ENCODE results near the gene CGNL1.

Gene CGNL1

GRCh38 chr15:57486833-57487232, 110.5 kb downstream of the CGNL1 start:
- H3K27ac ChIP-seq (ENCODE audit: insufficient read depth, low read length, poor library complexity, severe bottlenecking): no peak overlapping the region
- no peak for DNase-seq

GRCh38 chr15:57489122-57489521, 112.8 kb downstream of the CGNL1 start:
- Histone ChIP-seq H3K4me1 (ENCODE audit: control insufficient read depth, insufficient read depth, low read length, poor library complexity, severe bottlenecking) (no peaks in the 10 kb centered on the region), H3K9me3 (ENCODE audit: control insufficient read depth, low read length) (no peaks in the 10 kb centered on the region), H3K27me3 (replicated peaks; ENCODE audit: control insufficient read depth, insufficient read depth, low read length, poor library complexity, severe bottlenecking) (no peaks in the 10 kb centered on the region), H3K4me3 (ENCODE audit: insufficient read depth, low read depth, low read length, poor library complexity, severe bottlenecking) (no peak overlapping the region), H3K27ac (ENCODE audit: insufficient read depth, low read length, poor library complexity, severe bottlenecking) (no peak overlapping the region), H3K36me3 (ENCODE audit: control insufficient read depth, insufficient read depth, low read length) (no peaks in the 10 kb centered on the region)
- DNase-seq: no peak

More at GRCh38 chr15:57486833-57487232, 110.5 kb downstream of the CGNL1 start:
- Histone ChIP-seq H3K9me3 (ENCODE audit: control insufficient read depth, low read length) (no peaks in the 10 kb centered on the region), H3K4me3 (ENCODE audit: insufficient read depth, low read depth, low read length, poor library complexity, severe bottlenecking) (no peak overlapping the region), H3K36me3 (ENCODE audit: control insufficient read depth, insufficient read depth, low read length) (no peaks in the 10 kb centered on the region), H3K27me3 (replicated peaks; ENCODE audit: control insufficient read depth, insufficient read depth, low read length, poor library complexity, severe bottlenecking) (no peaks in the 10 kb centered on the region), H3K4me1 (ENCODE audit: control insufficient read depth, insufficient read depth, low read length, poor library complexity, severe bottlenecking) (no peaks in the 10 kb centered on the region)

GRCh38 chr15:57493351-57493750, 117.0 kb downstream of the CGNL1 start:
- Histone ChIP-seq H3K4me1 (ENCODE audit: control insufficient read depth, insufficient read depth, low read length, poor library complexity, severe bottlenecking) (no peaks in the 10 kb centered on the region), H3K9me3 (ENCODE audit: control insufficient read depth, low read length) (no peaks in the 10 kb centered on the region), H3K36me3 (ENCODE audit: control insufficient read depth, insufficient read depth, low read length) (no peaks in the 10 kb centered on the region), H3K4me3 (ENCODE audit: insufficient read depth, low read depth, low read length, poor library complexity, severe bottlenecking) (no peak overlapping the region), H3K27me3 (replicated peaks; ENCODE audit: control insufficient read depth, insufficient read depth, low read length, poor library complexity, severe bottlenecking) (no peaks in the 10 kb centered on the region), H3K27ac (ENCODE audit: insufficient read depth, low read length, poor library complexity, severe bottlenecking) (no peak overlapping the region)
- no peak for DNase-seq

- Histone ChIP-seq H3K27ac (ENCODE audit: insufficient read depth, low read length, poor library complexity, severe bottlenecking) (no peak overlapping the region), H3K36me3 (ENCODE audit: control insufficient read depth, insufficient read depth, low read length) (no peaks in the 10 kb centered on the region)
These were observed 118.3 kb downstream of the CGNL1 start for GRCh38 chr15:57494581-57494980.

GRCh38 chr15:57495041-57495440, 118.7 kb downstream of the CGNL1 start:
- Histone ChIP-seq H3K36me3 (ENCODE audit: control insufficient read depth, insufficient read depth, low read length) (no peaks in the 10 kb centered on the region), H3K27me3 (replicated peaks; ENCODE audit: control insufficient read depth, insufficient read depth, low read length, poor library complexity, severe bottlenecking) (no peaks in the 10 kb centered on the region), H3K9me3 (ENCODE audit: control insufficient read depth, low read length) (no peaks in the 10 kb centered on the region), H3K4me3 (ENCODE audit: insufficient read depth, low read depth, low read length, poor library complexity, severe bottlenecking) (no peak overlapping the region), H3K27ac (ENCODE audit: insufficient read depth, low read length, poor library complexity, severe bottlenecking) (no peak overlapping the region), H3K4me1 (ENCODE audit: control insufficient read depth, insufficient read depth, low read length, poor library complexity, severe bottlenecking) (no peaks in the 10 kb centered on the region)
- DNase-seq: no peak

More at GRCh38 chr15:57494581-57494980, 118.3 kb downstream of the CGNL1 start:
- no peak for DNase-seq
- no peaks in the 10 kb centered on the region for H3K9me3 ChIP-seq (ENCODE audit: control insufficient read depth, low read length)
- H3K4me1 ChIP-seq (ENCODE audit: control insufficient read depth, insufficient read depth, low read length, poor library complexity, severe bottlenecking): no peaks in the 10 kb centered on the region
- no peak overlapping the region for H3K4me3 ChIP-seq (ENCODE audit: insufficient read depth, low read depth, low read length, poor library complexity, severe bottlenecking)
- no peaks in the 10 kb centered on the region for H3K27me3 ChIP-seq (replicated peaks; ENCODE audit: control insufficient read depth, insufficient read depth, low read length, poor library complexity, severe bottlenecking)

- no peak overlapping the region for H3K27ac ChIP-seq (ENCODE audit: insufficient read depth, low read length, poor library complexity, severe bottlenecking)
- DNase-seq: no peak
- H3K4me3 ChIP-seq (ENCODE audit: insufficient read depth, low read depth, low read length, poor library complexity, severe bottlenecking): no peak overlapping the region
- no peaks in the 10 kb centered on the region for H3K27me3 ChIP-seq (replicated peaks; ENCODE audit: control insufficient read depth, insufficient read depth, low read length, poor library complexity, severe bottlenecking)
- H3K36me3 ChIP-seq (ENCODE audit: control insufficient read depth, insufficient read depth, low read length): no peaks in the 10 kb centered on the region
- no peaks in the 10 kb centered on the region for H3K4me1 ChIP-seq (ENCODE audit: control insufficient read depth, insufficient read depth, low read length, poor library complexity, severe bottlenecking)
- H3K9me3 ChIP-seq (ENCODE audit: control insufficient read depth, low read length): no peaks in the 10 kb centered on the region
These were observed 119.4 kb downstream of the CGNL1 start for GRCh38 chr15:57495554-57496165.

- Histone ChIP-seq H3K9me3 (ENCODE audit: control insufficient read depth, low read length) (no peaks in the 10 kb centered on the region), H3K4me3 (ENCODE audit: insufficient read depth, low read depth, low read length, poor library complexity, severe bottlenecking) (no peak overlapping the region), H3K36me3 (ENCODE audit: control insufficient read depth, insufficient read depth, low read length) (no peaks in the 10 kb centered on the region), H3K27ac (ENCODE audit: insufficient read depth, low read length, poor library complexity, severe bottlenecking) (no peak overlapping the region), H3K27me3 (replicated peaks; ENCODE audit: control insufficient read depth, insufficient read depth, low read length, poor library complexity, severe bottlenecking) (no peaks in the 10 kb centered on the region), H3K4me1 (ENCODE audit: control insufficient read depth, insufficient read depth, low read length, poor library complexity, severe bottlenecking) (no peaks in the 10 kb centered on the region)
- DNase-seq: no peak
These were observed 120.3 kb downstream of the CGNL1 start for GRCh38 chr15:57496594-57496945.

- Histone ChIP-seq H3K36me3 (ENCODE audit: control insufficient read depth, insufficient read depth, low read length) (no peaks in the 10 kb centered on the region), H3K27ac (ENCODE audit: insufficient read depth, low read length, poor library complexity, severe bottlenecking) (no peak overlapping the region), H3K27me3 (replicated peaks; ENCODE audit: control insufficient read depth, insufficient read depth, low read length, poor library complexity, severe bottlenecking) (no peaks in the 10 kb centered on the region), H3K4me3 (ENCODE audit: insufficient read depth, low read depth, low read length, poor library complexity, severe bottlenecking) (no peak overlapping the region), H3K4me1 (ENCODE audit: control insufficient read depth, insufficient read depth, low read length, poor library complexity, severe bottlenecking) (no peaks in the 10 kb centered on the region), H3K9me3 (ENCODE audit: control insufficient read depth, low read length) (no peaks in the 10 kb centered on the region)
- no peak for DNase-seq
These were observed 120.9 kb downstream of the CGNL1 start for GRCh38 chr15:57496946-57497869.

- H3K9me3 ChIP-seq (ENCODE audit: control insufficient read depth, low read length): no peaks in the 10 kb centered on the region
- no peak for DNase-seq
- no peaks in the 10 kb centered on the region for H3K4me1 ChIP-seq (ENCODE audit: control insufficient read depth, insufficient read depth, low read length, poor library complexity, severe bottlenecking)
- no peaks in the 10 kb centered on the region for H3K27me3 ChIP-seq (replicated peaks; ENCODE audit: control insufficient read depth, insufficient read depth, low read length, poor library complexity, severe bottlenecking)
- no peak overlapping the region for H3K27ac ChIP-seq (ENCODE audit: insufficient read depth, low read length, poor library complexity, severe bottlenecking)
- no peak overlapping the region for H3K4me3 ChIP-seq (ENCODE audit: insufficient read depth, low read depth, low read length, poor library complexity, severe bottlenecking)
- no peaks in the 10 kb centered on the region for H3K36me3 ChIP-seq (ENCODE audit: control insufficient read depth, insufficient read depth, low read length)
These were observed 124.0 kb downstream of the CGNL1 start for GRCh38 chr15:57500256-57500655.

GRCh38 chr15:57500979-57501576, 124.8 kb downstream of the CGNL1 start:
- Histone ChIP-seq H3K27me3 (replicated peaks; ENCODE audit: control insufficient read depth, insufficient read depth, low read length, poor library complexity, severe bottlenecking) (no peaks in the 10 kb centered on the region), H3K36me3 (ENCODE audit: control insufficient read depth, insufficient read depth, low read length) (no peaks in the 10 kb centered on the region), H3K9me3 (ENCODE audit: control insufficient read depth, low read length) (no peaks in the 10 kb centered on the region), H3K4me3 (ENCODE audit: insufficient read depth, low read depth, low read length, poor library complexity, severe bottlenecking) (no peak overlapping the region), H3K27ac (ENCODE audit: insufficient read depth, low read length, poor library complexity, severe bottlenecking) (no peak overlapping the region), H3K4me1 (ENCODE audit: control insufficient read depth, insufficient read depth, low read length, poor library complexity, severe bottlenecking) (no peaks in the 10 kb centered on the region)
- no peak for DNase-seq

All from effector memory CD4-positive, alpha-beta T cell (primary cell).